Endothelial cell of umbilical vein (primary cell): ENCODE measurements around the gene LIN54.

Experiments
- EZH2 ChIP-seq: IDR thresholded peaks from 2 replicates; pipeline ENCODE4 v1.6.1; 2012; ENCODE audit warnings: borderline replicate concordance, low read depth, mild to moderate bottlenecking, moderate library complexity, low read length, inconsistent platforms; ENCODE audit not compliant: severe bottlenecking
- POLR2A ChIP-seq: IDR thresholded peaks from 2 replicates; pipeline ENCODE4 v1.6.1; 2012; ENCODE audit warnings: low read depth, mild to moderate bottlenecking, control low read depth, low read length
- TF ChIP-seq, protein P1 (sequence below), 2 donors: IDR thresholded peaks; 1 replicate in 1 of 2; 2 replicates in 1 of 2; pipeline ENCODE4 v1.5.1; 2011; ENCODE audit warnings: low read length in 2 of 2, mild to moderate bottlenecking in 2 of 2, moderate library complexity in 2 of 2, control low read depth in 1 of 2, inconsistent platforms in 1 of 2, low read depth in 1 of 2; ENCODE audit not compliant: insufficient read depth in 1 of 2; ENCODE audit errors: extremely low read depth in 1 of 2

DNA sequence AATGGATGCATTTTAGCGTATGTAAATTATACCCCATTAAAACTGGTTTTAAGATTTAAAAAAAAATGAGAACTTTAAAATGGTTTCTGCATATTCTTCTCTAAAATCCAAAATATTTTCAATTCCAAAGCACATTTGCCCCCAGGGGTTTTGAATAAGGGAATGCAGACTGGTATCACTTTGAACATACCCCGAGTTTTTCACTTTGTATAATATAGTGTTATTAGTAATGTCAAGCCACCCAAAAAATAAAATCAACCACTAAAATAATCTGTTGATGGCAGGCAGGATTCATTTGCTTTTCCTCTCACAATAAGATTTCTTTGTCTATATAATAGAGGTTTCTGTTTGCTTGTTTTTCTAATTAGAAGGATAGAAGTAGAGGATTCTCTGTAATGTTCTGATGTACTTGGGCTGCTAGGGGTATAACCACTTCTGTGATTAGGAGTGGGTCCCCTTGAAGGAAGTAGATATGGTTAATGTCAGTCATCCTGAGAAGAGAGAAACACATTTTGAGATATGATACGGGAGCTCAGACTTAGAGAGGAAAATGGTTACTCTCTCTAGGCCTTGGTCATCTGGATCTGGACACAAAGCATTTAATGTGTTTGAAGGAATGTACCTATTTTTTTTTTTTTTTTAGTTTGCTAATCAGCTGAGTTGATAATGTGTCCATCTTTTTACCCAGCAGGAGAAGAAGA is 9.3 kb upstream of the LIN54 start:
- TF ChIP-seq, protein P1, sequence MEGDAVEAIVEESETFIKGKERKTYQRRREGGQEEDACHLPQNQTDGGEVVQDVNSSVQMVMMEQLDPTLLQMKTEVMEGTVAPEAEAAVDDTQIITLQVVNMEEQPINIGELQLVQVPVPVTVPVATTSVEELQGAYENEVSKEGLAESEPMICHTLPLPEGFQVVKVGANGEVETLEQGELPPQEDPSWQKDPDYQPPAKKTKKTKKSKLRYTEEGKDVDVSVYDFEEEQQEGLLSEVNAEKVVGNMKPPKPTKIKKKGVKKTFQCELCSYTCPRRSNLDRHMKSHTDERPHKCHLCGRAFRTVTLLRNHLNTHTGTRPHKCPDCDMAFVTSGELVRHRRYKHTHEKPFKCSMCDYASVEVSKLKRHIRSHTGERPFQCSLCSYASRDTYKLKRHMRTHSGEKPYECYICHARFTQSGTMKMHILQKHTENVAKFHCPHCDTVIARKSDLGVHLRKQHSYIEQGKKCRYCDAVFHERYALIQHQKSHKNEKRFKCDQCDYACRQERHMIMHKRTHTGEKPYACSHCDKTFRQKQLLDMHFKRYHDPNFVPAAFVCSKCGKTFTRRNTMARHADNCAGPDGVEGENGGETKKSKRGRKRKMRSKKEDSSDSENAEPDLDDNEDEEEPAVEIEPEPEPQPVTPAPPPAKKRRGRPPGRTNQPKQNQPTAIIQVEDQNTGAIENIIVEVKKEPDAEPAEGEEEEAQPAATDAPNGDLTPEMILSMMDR (IDR thresholded peaks at IDR 0.05; ENCODE audit: extremely low read depth in 1 of 2, insufficient read depth in 1 of 2, low read depth in 1 of 2, low read length in 2 of 2): no peak
- TF ChIP-seq POLR2A (no peak), EZH2 (no peak)
